Choroid plexus epithelial cell (primary cell): ENCODE measurements around the gene BAHD1.
A peak's percentile ranks its signal among the peaks of the same experiment; 100 is the strongest.

Experiments
- DNase-seq: peaks from one replicate; pipeline ENCODE4 v3.0.0-alpha.2; 2010; ENCODE audit warnings: low read depth
- H3K4me3 ChIP-seq: 2 replicates; pipeline ENCODE4 v1.5.1; 2011; ENCODE audit warnings: low read depth, mild to moderate bottlenecking, control low read depth, low read length, moderate library complexity
- TF ChIP-seq, protein P1 (sequence below): conservative IDR thresholded peaks from 2 replicates; pipeline ENCODE4 v1.5.1; 2011; ENCODE audit warnings: low read depth, mild to moderate bottlenecking, control low read depth, inconsistent platforms, low read length, moderate library complexity

The BAHD1 gene

DNA sequence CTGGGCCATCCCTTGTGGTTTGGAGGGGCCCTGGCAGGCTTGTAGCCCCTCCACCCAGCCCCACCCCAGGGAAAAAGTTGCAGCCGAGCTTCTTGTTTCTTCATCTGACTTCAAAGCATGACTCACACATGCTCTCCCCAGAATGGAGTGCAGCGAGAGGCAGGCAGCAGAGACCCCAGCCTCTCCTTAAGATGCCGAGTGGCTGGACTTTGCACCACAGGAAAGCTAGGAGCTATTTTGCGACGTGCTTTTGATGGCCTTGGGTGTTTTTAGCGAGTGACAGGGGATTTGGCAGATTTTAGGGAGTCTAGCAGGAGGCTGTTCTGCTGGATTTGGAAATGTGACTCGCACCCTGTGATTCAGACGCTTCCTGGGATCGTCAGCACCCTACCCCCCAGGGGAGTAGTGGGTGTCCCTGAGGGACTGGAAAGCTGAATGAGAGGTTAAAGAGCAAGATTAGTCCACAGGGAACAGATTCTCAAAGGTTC lies 14.2 kb downstream of the BAHD1 start:
- DNase-seq = peak; percentile 56
- TF ChIP-seq, protein P1, sequence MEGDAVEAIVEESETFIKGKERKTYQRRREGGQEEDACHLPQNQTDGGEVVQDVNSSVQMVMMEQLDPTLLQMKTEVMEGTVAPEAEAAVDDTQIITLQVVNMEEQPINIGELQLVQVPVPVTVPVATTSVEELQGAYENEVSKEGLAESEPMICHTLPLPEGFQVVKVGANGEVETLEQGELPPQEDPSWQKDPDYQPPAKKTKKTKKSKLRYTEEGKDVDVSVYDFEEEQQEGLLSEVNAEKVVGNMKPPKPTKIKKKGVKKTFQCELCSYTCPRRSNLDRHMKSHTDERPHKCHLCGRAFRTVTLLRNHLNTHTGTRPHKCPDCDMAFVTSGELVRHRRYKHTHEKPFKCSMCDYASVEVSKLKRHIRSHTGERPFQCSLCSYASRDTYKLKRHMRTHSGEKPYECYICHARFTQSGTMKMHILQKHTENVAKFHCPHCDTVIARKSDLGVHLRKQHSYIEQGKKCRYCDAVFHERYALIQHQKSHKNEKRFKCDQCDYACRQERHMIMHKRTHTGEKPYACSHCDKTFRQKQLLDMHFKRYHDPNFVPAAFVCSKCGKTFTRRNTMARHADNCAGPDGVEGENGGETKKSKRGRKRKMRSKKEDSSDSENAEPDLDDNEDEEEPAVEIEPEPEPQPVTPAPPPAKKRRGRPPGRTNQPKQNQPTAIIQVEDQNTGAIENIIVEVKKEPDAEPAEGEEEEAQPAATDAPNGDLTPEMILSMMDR = no peak
- no peak overlapping the region for H3K4me3 ChIP-seq

DNA sequence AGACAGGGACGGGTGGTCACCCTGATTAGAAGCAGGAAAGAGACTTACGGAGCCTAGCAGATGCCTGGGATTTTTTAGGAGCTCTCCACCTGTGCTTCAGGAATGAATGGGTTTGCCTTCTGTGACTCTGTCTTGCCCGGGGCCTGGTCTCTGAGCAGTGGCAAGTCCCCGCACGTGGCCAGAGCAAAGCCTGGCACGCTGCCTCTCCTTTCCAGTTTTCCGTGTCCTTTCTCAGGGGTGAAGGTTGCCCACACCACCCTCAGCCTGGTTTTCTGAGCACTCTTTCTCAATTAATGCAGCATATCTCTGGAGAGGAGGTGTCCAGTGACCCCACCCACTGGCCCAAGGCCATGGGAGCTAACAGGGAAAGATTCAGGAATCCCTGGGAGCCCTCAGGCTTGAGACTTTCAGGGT lies 15.6 kb downstream of the BAHD1 start:
- no peak overlapping the region for H3K4me3 ChIP-seq
- no peak for DNase-seq
- TF ChIP-seq, protein P1 = no peak

DNA sequence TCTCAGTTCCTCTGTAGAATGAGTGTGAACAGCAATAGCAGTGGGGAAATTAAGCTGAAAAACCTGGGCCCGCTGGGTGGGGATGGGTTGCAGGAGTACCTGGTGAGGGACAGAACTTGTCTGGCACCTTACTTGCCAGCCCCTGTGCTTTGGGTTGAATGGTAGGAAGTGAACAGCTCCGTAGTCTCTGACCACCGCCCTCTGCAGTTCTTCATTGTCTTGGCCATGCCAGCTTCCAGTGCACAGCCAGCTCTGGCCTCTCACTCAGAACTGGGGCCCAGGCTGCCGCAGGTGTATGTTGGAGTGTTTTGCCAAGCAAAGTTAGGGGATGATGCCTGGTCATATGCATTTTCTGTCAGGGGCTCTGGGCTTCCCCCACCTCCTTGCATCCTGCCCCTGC lies 16.0 kb downstream of the BAHD1 start:
- TF ChIP-seq, protein P1 = no peak
- no peak overlapping the region for H3K4me3 ChIP-seq
- DNase-seq = no peak

GRCh38 chr15:40458495-40459371 lies 18.0 kb downstream of the BAHD1 start:
- H3K4me3 ChIP-seq = no peak overlapping the region
- DNase-seq = no peak
- TF ChIP-seq, protein P1 = no peak

GRCh38 chr15:40459391-40460015 lies 18.8 kb downstream of the BAHD1 start:
- H3K4me3 ChIP-seq = no peak overlapping the region
- TF ChIP-seq, protein P1 = no peak
- no peak for DNase-seq

DNA sequence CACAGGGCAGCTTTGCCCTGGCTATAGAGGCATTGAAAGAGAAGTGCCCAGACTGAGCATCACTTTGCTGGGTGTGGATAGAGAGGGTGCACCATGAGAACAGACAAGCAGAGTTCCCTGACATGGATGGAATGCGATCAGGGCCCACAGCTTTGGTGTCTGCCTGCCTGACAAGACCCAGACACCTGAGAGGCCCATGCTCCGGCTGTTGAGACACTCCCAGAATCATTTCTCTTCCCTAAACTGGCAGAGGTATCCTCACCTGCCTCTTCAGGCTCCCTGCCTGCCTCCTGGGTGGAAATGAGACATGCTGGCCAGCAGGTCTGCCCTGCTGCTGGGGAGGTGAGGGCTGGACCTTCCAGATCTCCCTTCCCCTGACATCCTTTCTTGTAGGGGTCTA lies 19.7 kb downstream of the BAHD1 start:
- TF ChIP-seq, protein P1 = no peak
- no peak for DNase-seq
- no peak overlapping the region for H3K4me3 ChIP-seq
